WTC11 (cell line): Measurements from ENCODE around the gene GLOD4. TPM values are rescaled to one million over a fixed set of nuclear protein-coding genes. Genes with fewer than 3 reads are reported as not detected.
A peak's percentile ranks its signal among the peaks of the same experiment; 100 is the strongest.

Experiments used
- ATAC-seq: fragments of 200-7000 bp; cut with Tn5 transposase; 2 replicates; pipeline ENCODE4 v1.10.0; 2021; ENCODE audit warnings: mild to moderate bottlenecking, moderate library complexity
- CTCF ChIA-PET: fragments of 300-600 bp; sonication (Branson Sonifier 250); formaldehyde crosslinking; loops from one replicate; lab custom pipeline; 2021; ENCODE audit warnings: antibody characterized with exemption; lab: Charles Lee
- POLR2A ChIA-PET: fragments of 350-600 bp; sonication (Branson Sonifier 250); formaldehyde crosslinking; loops from one replicate; lab custom pipeline; 2021; ENCODE audit warnings: antibody characterized with exemption; lab: Charles Lee
- DNase-seq: peaks from one replicate; pipeline ENCODE4 v3.0.0; 2021; ENCODE audit warnings: low spot score
- H3K27ac Mint-ChIP-seq: 2 replicates; pipeline ENCODE4 v1.8.0; 2021; ENCODE audit warnings: mixed read lengths
- H3K27me3 Mint-ChIP-seq: 2 replicates; pipeline ENCODE4 v1.8.0; 2021; ENCODE audit warnings: low read depth, mild to moderate bottlenecking, moderate library complexity, mixed read lengths
- H3K36me3 Mint-ChIP-seq: 2 replicates; pipeline ENCODE4 v1.8.0; 2021; ENCODE audit warnings: mixed read lengths
- H3K4me1 Mint-ChIP-seq: 2 replicates; pipeline ENCODE4 v1.8.0; 2022; ENCODE audit warnings: mixed read lengths
- H3K4me3 Mint-ChIP-seq: 2 replicates; pipeline ENCODE4 v1.8.0; 2021; ENCODE audit warnings: mild to moderate bottlenecking, moderate library complexity, mixed read lengths
- H3K9me3 Mint-ChIP-seq: 2 replicates; pipeline ENCODE4 v1.8.0; 2021; ENCODE audit warnings: mixed read lengths
- ATF1 ChIP-seq: sonication (generic); formaldehyde crosslinking; IDR thresholded peaks from 2 replicates; pipeline ENCODE4 v1.8.1; 2023; ENCODE audit warnings: mild to moderate bottlenecking, moderate library complexity, missing genetic modification reagents
- CREB1 ChIP-seq: sonication (generic); formaldehyde crosslinking; IDR thresholded peaks from 2 replicates; pipeline ENCODE4 v1.8.0; 2023; ENCODE audit warnings: mild to moderate bottlenecking, missing genetic modification reagents
- CREM ChIP-seq: sonication (generic); formaldehyde crosslinking; IDR thresholded peaks from 2 replicates; pipeline ENCODE4 v1.8.1; 2022; ENCODE audit warnings: mild to moderate bottlenecking, missing genetic modification reagents, moderate library complexity
- ELF4 ChIP-seq: sonication (generic); formaldehyde crosslinking; IDR thresholded peaks from 2 replicates; pipeline ENCODE4 v1.8.1; 2022; ENCODE audit warnings: low read depth, mild to moderate bottlenecking, moderate library complexity, missing genetic modification reagents
- ESRRA ChIP-seq: sonication (generic); formaldehyde crosslinking; IDR thresholded peaks from 2 replicates; pipeline ENCODE4 v1.8.1; 2022; ENCODE audit warnings: mild to moderate bottlenecking, missing genetic modification reagents, borderline replicate concordance
- FOXK1 ChIP-seq: sonication (generic); formaldehyde crosslinking; IDR thresholded peaks from 2 replicates; pipeline ENCODE4 v1.8.0; 2022; ENCODE audit warnings: mild to moderate bottlenecking, moderate library complexity, missing genetic modification reagents
- GABPB1 ChIP-seq: sonication (generic); formaldehyde crosslinking; IDR thresholded peaks from 2 replicates; pipeline ENCODE4 v1.8.1; 2023; ENCODE audit warnings: mild to moderate bottlenecking, missing genetic modification reagents
- GRHL2 ChIP-seq: fragments of 250-450 bp; sonication (Bioruptor Pico); IDR thresholded peaks from 2 replicates; pipeline ENCODE4 v1.8.0; 2022; ENCODE audit warnings: mild to moderate bottlenecking, moderate library complexity; ENCODE audit not compliant: insufficient replicate concordance, severe bottlenecking
- HMGA2 ChIP-seq: fragments of 250-450 bp; sonication (Bioruptor Pico); IDR thresholded peaks from 2 replicates; pipeline ENCODE4 v1.4.0; 2021; ENCODE audit warnings: mild to moderate bottlenecking, moderate library complexity
- IRF2 ChIP-seq: sonication (generic); formaldehyde crosslinking; IDR thresholded peaks from 2 replicates; pipeline ENCODE4 v1.8.0; 2022; ENCODE audit warnings: low read depth, missing genetic modification reagents, borderline replicate concordance
- KAT7 ChIP-seq: sonication (generic); formaldehyde crosslinking; IDR thresholded peaks from 2 replicates; pipeline ENCODE4 v1.8.1; 2023; ENCODE audit warnings: missing genetic modification reagents, mild to moderate bottlenecking, borderline replicate concordance
- MXD4 ChIP-seq: fragments of 250-450 bp; sonication (Bioruptor Pico); IDR thresholded peaks from 2 replicates; pipeline ENCODE4 v1.8.0; 2021; ENCODE audit warnings: mild to moderate bottlenecking, moderate library complexity, borderline replicate concordance
- MYBL2 ChIP-seq: sonication (generic); formaldehyde crosslinking; IDR thresholded peaks from 2 replicates; pipeline ENCODE4 v1.8.1; 2023; ENCODE audit warnings: mild to moderate bottlenecking, moderate library complexity, missing genetic modification reagents
- NFATC4 ChIP-seq: fragments of 250-450 bp; sonication (Bioruptor Pico); IDR thresholded peaks from 2 replicates; pipeline ENCODE4 v1.9.0; 2021; ENCODE audit warnings: mild to moderate bottlenecking
- RORB ChIP-seq: fragments of 250-450 bp; sonication (Bioruptor Pico); IDR thresholded peaks from 2 replicates; pipeline ENCODE4 v1.9.0; 2021; ENCODE audit warnings: mild to moderate bottlenecking
- SMAD4 ChIP-seq: sonication (generic); formaldehyde crosslinking; IDR thresholded peaks from 2 replicates; pipeline ENCODE4 v1.8.0; 2022; ENCODE audit warnings: mild to moderate bottlenecking, missing genetic modification reagents
- TEAD1 ChIP-seq: sonication (generic); formaldehyde crosslinking; IDR thresholded peaks from 2 replicates; pipeline ENCODE4 v1.8.0; 2022; ENCODE audit warnings: mild to moderate bottlenecking, missing genetic modification reagents
- TEAD4 ChIP-seq: sonication (generic); formaldehyde crosslinking; IDR thresholded peaks from 2 replicates; pipeline ENCODE4 v1.8.0; 2022; ENCODE audit warnings: mild to moderate bottlenecking, missing genetic modification reagents
- ZNF138 ChIP-seq: sonication (generic); formaldehyde crosslinking; conservative IDR thresholded peaks from 2 replicates; pipeline ENCODE4 v1.8.1; 2022; ENCODE audit warnings: mild to moderate bottlenecking, moderate library complexity, missing genetic modification reagents
- ZNF263 ChIP-seq: sonication (generic); formaldehyde crosslinking; IDR thresholded peaks from 2 replicates; pipeline ENCODE4 v1.8.1; 2022; ENCODE audit warnings: low read depth, mild to moderate bottlenecking, moderate library complexity, missing genetic modification reagents
- ZNF396 ChIP-seq: fragments of 250-450 bp; sonication (Bioruptor Pico); IDR thresholded peaks from 2 replicates; pipeline ENCODE4 v1.8.0; 2021; ENCODE audit warnings: mild to moderate bottlenecking, moderate library complexity, borderline replicate concordance
- total RNA-seq: library from RNA; stranded (reverse); gene quantifications from 3 replicates; pipeline ENCODE4 v1.2.3, GENCODE V29; 2021
- TF ChIP-seq, protein P1 (sequence below): fragments of 250-450 bp; sonication (Bioruptor Pico); IDR thresholded peaks from 2 replicates; pipeline ENCODE4 v2.1.2; 2022; ENCODE audit warnings: mild to moderate bottlenecking, moderate library complexity
- TF ChIP-seq, protein P2 (sequence below): sonication (generic); formaldehyde crosslinking; IDR thresholded peaks from 2 replicates; pipeline ENCODE4 v1.8.1; 2022; ENCODE audit warnings: missing genetic modification reagents, borderline replicate concordance
- TF ChIP-seq, protein P3 (sequence below): sonication (generic); formaldehyde crosslinking; IDR thresholded peaks from 2 replicates; pipeline ENCODE4 v1.8.1; 2023; ENCODE audit warnings: mild to moderate bottlenecking, missing genetic modification reagents
- TF ChIP-seq, protein P4 (sequence below): sonication (generic); formaldehyde crosslinking; IDR thresholded peaks from 2 replicates; pipeline ENCODE4 v1.8.0; 2022; ENCODE audit warnings: mild to moderate bottlenecking, missing genetic modification reagents
- TF ChIP-seq, protein P5 (sequence below): sonication (generic); formaldehyde crosslinking; conservative IDR thresholded peaks from 2 replicates; pipeline ENCODE4 v1.8.1; 2023; ENCODE audit warnings: mild to moderate bottlenecking, low read depth, missing genetic modification reagents, moderate library complexity
- TF ChIP-seq, protein P6 (sequence below): sonication (generic); formaldehyde crosslinking; IDR thresholded peaks from 2 replicates; pipeline ENCODE4 v1.8.1; 2022; ENCODE audit warnings: low read depth, mild to moderate bottlenecking, moderate library complexity, missing genetic modification reagents, borderline replicate concordance

GLOD4 gene
- total RNA-seq, 1 experiment from 2014 or later, result 69.0 TPM

DNA sequence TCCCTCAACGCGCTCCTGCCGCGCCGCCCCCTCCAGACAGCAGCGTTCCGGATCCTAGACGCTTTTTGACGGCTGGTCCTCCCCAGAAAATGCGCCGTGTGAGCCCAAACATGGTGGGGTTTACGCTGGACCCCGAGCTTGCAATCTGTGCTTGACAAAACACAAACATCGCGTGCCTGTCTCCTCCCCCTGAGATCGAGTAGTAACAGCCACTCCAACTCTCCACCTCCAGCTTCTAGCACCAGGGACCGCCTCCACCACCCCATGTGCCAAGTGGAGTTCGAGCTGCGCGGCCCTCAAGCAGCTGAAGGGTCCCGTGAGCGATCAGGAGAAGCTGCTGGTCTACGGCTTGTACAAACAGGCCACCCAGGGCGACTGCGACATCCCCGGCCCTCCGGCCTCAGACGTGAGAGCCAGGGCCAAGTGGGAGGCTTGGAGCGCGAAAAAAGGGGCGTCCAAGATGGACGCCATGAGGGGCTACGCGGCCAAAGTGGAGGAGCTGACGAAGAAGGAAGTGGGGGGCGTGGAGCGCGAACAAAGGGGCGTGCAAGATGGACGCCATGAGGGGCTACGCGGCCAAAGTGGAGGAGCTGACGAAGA is 29.4 kb downstream of the GLOD4 start (continued):
- TF ChIP-seq, protein P1, sequence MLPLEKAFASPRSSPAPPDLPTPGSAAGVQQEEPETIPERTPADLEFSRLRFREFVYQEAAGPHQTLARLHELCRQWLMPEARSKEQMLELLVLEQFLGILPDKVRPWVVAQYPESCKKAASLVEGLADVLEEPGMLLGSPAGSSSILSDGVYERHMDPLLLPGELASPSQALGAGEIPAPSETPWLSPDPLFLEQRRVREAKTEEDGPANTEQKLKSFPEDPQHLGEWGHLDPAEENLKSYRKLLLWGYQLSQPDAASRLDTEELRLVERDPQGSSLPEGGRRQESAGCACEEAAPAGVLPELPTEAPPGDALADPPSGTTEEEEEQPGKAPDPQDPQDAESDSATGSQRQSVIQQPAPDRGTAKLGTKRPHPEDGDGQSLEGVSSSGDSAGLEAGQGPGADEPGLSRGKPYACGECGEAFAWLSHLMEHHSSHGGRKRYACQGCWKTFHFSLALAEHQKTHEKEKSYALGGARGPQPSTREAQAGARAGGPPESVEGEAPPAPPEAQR (CRISPR knock-in tag), result no peak
- no peak for TF ChIP-seq NFATC4
- no peak for TF ChIP-seq KAT7 (CRISPR knock-in tag)
- no peak for TF ChIP-seq ZNF396 (CRISPR knock-in tag)
- no peak for TF ChIP-seq SMAD4
- TF ChIP-seq CREM (CRISPR knock-in tag), result no peak

DNA sequence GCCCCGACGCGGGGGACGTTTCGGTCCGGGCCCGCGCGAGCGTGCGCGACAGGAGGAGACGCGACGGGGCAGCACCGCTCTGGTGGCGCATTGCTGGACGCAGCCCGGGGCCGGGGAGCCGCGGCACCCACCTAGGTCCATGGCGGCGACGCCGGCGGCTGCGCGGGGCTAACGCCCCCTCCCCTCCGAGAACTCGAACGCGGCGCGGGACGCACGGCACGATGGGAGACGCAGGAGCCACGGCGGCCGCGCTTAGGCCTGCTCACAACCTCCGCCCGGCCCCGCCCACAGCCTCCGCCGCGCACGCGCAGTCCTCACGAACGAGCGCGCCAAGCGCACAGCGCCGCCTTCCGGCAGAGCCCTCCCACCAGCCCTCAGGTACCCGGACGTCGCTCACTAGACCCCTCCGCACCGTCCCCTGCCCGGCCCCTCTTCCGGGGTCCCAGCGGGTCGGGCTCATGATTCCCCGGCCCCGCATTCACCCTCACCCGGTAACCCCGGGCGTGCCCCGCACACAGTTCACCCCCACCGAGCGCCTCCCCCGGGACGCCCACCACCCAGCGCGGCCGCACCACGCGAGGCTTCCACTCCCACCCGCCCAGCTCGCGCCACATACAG is 30.0 kb downstream of the GLOD4 start, which contains the start of gene GEMIN4:
Gene GEMIN4, minus strand, starts transcription at position 263 of the 618 bp plus-strand sequence. Its CDS starts 122 bp downstream, at position 141.
- ATAC-seq (peak; percentile 93), DNase-seq (peak; percentile 96)
- H3K4me1 Mint-ChIP-seq, result peaks cover 25% of the 10 kb centered on the region
- peaks cover 55% of the 10 kb centered on the region for H3K36me3 Mint-ChIP-seq
- ChIA-PET POLR2A (no interaction called here), CTCF (interaction anchor here (0.5 to 1.5 kb wide), 16 partner anchors 10 to 340 kb away, joined by 3 to 10 read pairs (median 4); partner anchors contain the start of genes NXN, TIMM22 and VPS53)
- no peaks in the 10 kb centered on the region for H3K27me3 Mint-ChIP-seq
- peak within 1 kb of the TSS; percentile 94 for H3K27ac Mint-ChIP-seq
- peaks cover 33% of the 10 kb centered on the region for H3K9me3 Mint-ChIP-seq
- peak within 1 kb of the TSS; percentile 94 for H3K4me3 Mint-ChIP-seq
- TF ChIP-seq ATF1 (CRISPR knock-in tag), result no peak
- no peak for TF ChIP-seq ESRRA (CRISPR knock-in tag)
- TF ChIP-seq TEAD1 (CRISPR knock-in tag), result 0 out of 2 replicates have a peak, but pooled peaks have one; percentile 67
- TF ChIP-seq, protein P2, sequence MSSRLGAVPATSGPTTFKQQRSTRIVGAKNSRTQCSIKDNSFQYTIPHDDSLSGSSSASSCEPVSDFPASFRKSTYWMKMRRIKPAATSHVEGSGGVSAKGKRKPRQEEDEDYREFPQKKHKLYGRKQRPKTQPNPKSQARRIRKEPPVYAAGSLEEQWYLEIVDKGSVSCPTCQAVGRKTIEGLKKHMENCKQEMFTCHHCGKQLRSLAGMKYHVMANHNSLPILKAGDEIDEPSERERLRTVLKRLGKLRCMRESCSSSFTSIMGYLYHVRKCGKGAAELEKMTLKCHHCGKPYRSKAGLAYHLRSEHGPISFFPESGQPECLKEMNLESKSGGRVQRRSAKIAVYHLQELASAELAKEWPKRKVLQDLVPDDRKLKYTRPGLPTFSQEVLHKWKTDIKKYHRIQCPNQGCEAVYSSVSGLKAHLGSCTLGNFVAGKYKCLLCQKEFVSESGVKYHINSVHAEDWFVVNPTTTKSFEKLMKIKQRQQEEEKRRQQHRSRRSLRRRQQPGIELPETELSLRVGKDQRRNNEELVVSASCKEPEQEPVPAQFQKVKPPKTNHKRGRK, result no peak
- TF ChIP-seq, protein P3, sequence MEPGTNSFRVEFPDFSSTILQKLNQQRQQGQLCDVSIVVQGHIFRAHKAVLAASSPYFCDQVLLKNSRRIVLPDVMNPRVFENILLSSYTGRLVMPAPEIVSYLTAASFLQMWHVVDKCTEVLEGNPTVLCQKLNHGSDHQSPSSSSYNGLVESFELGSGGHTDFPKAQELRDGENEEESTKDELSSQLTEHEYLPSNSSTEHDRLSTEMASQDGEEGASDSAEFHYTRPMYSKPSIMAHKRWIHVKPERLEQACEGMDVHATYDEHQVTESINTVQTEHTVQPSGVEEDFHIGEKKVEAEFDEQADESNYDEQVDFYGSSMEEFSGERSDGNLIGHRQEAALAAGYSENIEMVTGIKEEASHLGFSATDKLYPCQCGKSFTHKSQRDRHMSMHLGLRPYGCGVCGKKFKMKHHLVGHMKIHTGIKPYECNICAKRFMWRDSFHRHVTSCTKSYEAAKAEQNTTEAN (CRISPR knock-in tag), result peak; percentile 88; the same call in 1 of the 2 replicates
- no peak for TF ChIP-seq ZNF263 (CRISPR knock-in tag)
- TF ChIP-seq IRF2 (CRISPR knock-in tag), result no peak
- TF ChIP-seq GRHL2 (CRISPR knock-in tag), result no peak
- TF ChIP-seq ZNF138 (CRISPR knock-in tag), result no peak
- TF ChIP-seq KAT7 (CRISPR knock-in tag), result no peak
- TF ChIP-seq MYBL2 (CRISPR knock-in tag), result no peak
- TF ChIP-seq, protein P4, sequence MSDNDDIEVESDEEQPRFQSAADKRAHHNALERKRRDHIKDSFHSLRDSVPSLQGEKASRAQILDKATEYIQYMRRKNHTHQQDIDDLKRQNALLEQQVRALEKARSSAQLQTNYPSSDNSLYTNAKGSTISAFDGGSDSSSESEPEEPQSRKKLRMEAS, result peak; percentile 75
- TF ChIP-seq FOXK1 (CRISPR knock-in tag), result peak; percentile 85
- peak; percentile 78; the same call in 1 of the 2 replicates for TF ChIP-seq CREM (CRISPR knock-in tag)
- no peak for TF ChIP-seq MXD4
- 0 out of 2 replicates have a peak, but pooled peaks have one; percentile 14 for TF ChIP-seq TEAD4 (CRISPR knock-in tag)
- TF ChIP-seq RORB, result no peak
- TF ChIP-seq GABPB1, result peak; percentile 11; the same call in 1 of the 2 replicates
- TF ChIP-seq, protein P5, sequence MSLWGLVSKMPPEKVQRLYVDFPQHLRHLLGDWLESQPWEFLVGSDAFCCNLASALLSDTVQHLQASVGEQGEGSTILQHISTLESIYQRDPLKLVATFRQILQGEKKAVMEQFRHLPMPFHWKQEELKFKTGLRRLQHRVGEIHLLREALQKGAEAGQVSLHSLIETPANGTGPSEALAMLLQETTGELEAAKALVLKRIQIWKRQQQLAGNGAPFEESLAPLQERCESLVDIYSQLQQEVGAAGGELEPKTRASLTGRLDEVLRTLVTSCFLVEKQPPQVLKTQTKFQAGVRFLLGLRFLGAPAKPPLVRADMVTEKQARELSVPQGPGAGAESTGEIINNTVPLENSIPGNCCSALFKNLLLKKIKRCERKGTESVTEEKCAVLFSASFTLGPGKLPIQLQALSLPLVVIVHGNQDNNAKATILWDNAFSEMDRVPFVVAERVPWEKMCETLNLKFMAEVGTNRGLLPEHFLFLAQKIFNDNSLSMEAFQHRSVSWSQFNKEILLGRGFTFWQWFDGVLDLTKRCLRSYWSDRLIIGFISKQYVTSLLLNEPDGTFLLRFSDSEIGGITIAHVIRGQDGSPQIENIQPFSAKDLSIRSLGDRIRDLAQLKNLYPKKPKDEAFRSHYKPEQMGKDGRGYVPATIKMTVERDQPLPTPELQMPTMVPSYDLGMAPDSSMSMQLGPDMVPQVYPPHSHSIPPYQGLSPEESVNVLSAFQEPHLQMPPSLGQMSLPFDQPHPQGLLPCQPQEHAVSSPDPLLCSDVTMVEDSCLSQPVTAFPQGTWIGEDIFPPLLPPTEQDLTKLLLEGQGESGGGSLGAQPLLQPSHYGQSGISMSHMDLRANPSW (CRISPR knock-in tag), result no peak
- 0 out of 2 replicates have a peak, but pooled peaks have one; percentile 8 for TF ChIP-seq CREB1 (CRISPR knock-in tag)
- TF ChIP-seq ELF4 (CRISPR knock-in tag), result no peak
- 0 out of 2 replicates have a peak, but pooled peaks have one; percentile 14 for TF ChIP-seq SMAD4
- TF ChIP-seq, protein P6, sequence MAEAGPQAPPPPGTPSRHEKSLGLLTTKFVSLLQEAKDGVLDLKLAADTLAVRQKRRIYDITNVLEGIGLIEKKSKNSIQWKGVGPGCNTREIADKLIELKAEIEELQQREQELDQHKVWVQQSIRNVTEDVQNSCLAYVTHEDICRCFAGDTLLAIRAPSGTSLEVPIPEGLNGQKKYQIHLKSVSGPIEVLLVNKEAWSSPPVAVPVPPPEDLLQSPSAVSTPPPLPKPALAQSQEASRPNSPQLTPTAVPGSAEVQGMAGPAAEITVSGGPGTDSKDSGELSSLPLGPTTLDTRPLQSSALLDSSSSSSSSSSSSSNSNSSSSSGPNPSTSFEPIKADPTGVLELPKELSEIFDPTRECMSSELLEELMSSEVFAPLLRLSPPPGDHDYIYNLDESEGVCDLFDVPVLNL (CRISPR knock-in tag), result peak; percentile 91; the same call in 1 of the 2 replicates
- TF ChIP-seq HMGA2 (CRISPR knock-in tag), result no peak
